GM12872 (cell line): ENCODE data around the gene EXOC4.

Experiments used
- TF ChIP-seq, protein P1 (sequence below): IDR thresholded peaks from 3 replicates; pipeline ENCODE4 v1.5.1; 2011; ENCODE audit warnings: low read depth, mild to moderate bottlenecking, low read length, moderate library complexity; ENCODE audit not compliant: insufficient read depth

Gene EXOC4

DNA sequence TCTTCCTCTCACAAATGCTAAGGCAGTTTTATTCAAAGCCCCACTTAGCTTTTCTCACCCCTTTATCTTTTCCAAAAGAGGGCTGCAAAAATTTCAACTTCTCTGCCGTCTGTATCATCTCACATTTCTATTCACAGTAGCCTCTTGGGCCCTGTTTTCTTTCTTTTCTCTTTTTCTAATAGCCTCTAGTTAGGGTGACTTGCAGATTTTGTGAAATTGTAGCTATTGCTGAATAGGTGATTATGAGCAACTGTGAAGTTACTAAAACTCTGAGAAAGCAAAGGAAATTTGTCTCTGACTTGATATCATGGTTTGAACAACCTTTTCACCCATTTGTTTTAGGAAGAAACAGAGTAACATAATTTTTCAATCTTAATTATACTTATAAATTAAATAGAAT is 29.2 kb downstream of the EXOC4 start:
- TF ChIP-seq, protein P1, sequence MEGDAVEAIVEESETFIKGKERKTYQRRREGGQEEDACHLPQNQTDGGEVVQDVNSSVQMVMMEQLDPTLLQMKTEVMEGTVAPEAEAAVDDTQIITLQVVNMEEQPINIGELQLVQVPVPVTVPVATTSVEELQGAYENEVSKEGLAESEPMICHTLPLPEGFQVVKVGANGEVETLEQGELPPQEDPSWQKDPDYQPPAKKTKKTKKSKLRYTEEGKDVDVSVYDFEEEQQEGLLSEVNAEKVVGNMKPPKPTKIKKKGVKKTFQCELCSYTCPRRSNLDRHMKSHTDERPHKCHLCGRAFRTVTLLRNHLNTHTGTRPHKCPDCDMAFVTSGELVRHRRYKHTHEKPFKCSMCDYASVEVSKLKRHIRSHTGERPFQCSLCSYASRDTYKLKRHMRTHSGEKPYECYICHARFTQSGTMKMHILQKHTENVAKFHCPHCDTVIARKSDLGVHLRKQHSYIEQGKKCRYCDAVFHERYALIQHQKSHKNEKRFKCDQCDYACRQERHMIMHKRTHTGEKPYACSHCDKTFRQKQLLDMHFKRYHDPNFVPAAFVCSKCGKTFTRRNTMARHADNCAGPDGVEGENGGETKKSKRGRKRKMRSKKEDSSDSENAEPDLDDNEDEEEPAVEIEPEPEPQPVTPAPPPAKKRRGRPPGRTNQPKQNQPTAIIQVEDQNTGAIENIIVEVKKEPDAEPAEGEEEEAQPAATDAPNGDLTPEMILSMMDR: no peak

DNA sequence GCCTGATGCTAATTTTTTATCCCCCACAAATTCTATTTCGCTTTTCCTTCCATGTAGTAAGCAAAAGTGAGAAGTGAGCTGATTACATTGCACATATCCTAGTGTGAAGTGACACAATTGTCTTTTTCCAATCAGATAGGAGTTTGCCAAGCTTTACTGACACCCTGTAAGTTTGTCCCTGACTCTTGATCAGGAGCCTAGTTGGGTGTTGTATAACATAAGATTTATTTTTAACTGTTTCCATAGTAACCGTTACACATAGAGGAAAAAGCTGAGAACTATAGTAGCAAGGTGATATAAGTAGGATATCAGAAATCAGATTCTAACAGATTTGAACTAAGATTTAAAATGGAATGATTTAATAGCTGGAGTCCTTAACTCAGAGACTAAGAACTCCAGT is 31.2 kb downstream of the EXOC4 start:
- TF ChIP-seq, protein P1: no peak

DNA sequence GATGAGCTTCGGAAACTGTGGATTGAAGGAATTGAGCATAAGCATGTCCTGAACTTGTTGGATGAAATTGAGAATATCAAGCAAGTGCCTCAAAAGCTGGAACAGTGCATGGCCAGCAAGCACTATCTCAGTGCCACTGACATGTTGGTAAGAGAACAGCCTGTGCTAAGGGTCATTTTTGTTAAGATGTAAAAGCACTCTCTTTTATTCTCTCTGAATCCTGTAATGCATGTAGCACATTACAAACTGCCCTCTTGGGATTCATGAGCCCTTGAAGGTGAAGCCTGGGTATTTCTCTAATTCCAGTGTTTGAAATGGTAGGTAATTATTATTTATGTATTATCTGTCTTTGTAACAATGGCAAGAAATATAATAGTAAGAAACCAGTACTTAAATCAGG is 36.1 kb downstream of the EXOC4 start:
- TF ChIP-seq, protein P1: no peak

DNA sequence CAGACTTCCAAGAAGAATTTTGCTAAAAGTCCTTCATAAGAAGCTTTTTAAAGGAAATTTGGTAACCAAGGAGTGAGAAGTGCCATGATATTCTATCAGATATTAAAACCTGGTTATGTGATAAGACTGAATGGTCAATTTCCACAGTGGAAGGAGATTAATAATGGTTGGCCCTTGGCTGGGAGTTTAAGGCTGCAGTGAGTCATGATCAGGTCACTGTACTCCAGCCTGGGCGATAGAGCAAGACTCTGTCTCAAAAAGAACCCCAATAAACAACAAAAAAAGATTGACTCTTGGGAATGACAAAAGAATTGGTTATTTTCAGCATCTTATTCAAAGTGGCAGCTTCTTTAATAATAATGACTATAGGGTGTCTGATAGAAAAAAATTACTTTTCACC is 37.2 kb downstream of the EXOC4 start:
- TF ChIP-seq, protein P1: no peak

DNA sequence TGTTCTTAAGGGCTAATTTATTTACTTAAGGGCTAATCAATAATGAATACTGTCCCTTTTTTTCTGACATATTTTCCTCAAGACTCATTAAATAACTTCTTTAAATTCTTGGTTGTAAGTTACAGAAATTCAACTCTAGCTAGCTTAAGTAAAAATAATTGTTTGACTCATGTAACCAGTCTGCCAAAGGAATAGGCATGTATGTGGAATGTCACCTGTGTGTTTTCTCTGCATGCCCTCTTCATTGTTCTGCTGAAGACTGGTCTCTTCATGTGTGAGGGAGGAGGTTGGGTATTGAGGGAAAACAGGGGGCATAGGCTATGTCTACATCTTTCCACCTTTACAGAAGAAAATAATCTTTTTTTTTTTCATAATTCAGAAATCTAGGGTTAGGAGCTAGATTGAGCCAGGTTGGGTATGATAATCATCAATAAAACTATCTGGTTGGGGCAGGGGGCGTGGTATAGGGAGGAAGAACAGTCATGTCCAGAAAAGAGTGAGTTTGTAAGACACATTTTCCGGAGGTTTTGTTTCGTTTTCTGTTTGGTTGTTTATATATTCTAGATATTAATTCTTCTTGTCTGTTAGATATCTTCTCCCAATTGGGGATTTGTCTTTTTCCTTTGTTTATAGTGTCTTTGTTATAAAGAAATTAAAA is 37.9 kb downstream of the EXOC4 start:
- TF ChIP-seq, protein P1: no peak

DNA sequence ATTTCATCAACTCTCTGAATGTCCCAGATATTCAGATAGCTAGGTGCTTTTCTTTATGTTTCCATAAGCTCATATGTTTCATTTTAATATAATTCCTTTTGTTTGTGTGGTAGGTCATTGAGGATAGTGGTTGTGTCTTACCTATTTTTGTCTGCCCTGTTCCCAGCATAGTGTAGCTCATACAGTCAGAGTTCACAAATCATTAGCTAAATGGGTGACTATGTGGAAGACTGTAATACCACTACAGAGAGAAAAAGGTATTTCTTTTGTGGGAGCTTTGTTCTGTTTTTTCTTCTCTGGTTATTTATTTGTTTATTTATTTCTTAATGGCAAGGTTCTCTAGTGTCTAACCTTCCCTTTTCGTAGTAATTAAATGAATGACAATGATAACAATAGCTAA is 39.8 kb downstream of the EXOC4 start:
- TF ChIP-seq, protein P1: no peak

DNA sequence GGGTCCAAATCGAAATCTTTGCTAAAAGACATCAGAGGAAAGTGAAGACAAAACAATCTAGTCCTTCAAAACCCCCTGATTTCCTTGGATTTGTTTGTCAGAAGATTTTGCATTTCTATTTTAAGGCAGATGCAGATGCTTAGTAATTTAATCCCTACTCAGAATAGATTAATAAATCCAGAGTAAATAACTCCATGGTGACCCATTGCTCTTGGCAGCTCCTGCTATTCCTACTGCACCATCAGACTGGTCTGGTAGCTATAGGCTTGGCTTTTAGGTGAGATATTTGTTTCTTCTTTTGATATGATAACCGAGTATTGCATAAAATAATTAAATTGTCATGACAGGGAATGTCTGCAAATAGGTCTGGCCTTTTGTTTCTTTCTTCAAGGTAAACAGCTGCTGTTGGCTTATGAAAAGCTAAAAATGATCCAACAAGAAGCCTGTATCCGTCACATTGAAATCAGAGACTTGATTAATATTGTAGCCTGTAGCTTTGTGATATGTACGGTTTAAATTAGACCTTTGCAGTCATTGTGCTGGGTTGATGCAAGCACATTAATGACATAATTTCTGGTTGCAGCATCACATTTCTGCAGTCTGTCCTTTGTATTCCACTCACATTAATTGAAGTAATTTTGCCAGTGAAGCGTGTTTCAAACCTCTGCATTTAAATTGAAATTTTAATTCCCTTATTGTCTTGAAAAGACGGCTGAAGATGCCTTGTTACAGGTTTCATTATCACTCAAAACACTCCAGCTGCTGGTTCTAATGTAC is 40.7 kb downstream of the EXOC4 start:
- TF ChIP-seq, protein P1: no peak
